HFF-Myc (cell line): ENCODE data around the gene BRD4.

Source experiments
- DNase-seq: peaks from one replicate; pipeline ENCODE4 v3.0.0-alpha.2; 2011; ENCODE audit warnings: low read depth; ENCODE audit errors: extremely low read depth
- H3K4me3 ChIP-seq: replicated peaks from 2 replicates; pipeline ENCODE4 v1.5.1; 2011; ENCODE audit warnings: low read depth, mild to moderate bottlenecking, control low read depth, low read length
- CTCF ChIP-seq: IDR thresholded peaks from 2 replicates; pipeline ENCODE4 v1.5.1; 2012; ENCODE audit warnings: mild to moderate bottlenecking, low read depth, low read length, control low read depth; ENCODE audit errors: missing control alignments

The BRD4 gene

GRCh38 chr19:15292847-15293582, 39.3 kb downstream of the BRD4 start:
- no peak overlapping the region for H3K4me3 ChIP-seq
- DNase-seq = no peak
- no peak for TF ChIP-seq CTCF

GRCh38 chr19:15292140-15292539, 40.2 kb downstream of the BRD4 start:
- no peak for TF ChIP-seq CTCF
- no peak for DNase-seq
- no peak overlapping the region for H3K4me3 ChIP-seq

- H3K4me3 ChIP-seq = no peak overlapping the region
- no peak for DNase-seq
- no peak for TF ChIP-seq CTCF
Observed at GRCh38 chr19:15291548-15292021, 40.8 kb downstream of the BRD4 start.

- no peak for DNase-seq
- no peak overlapping the region for H3K4me3 ChIP-seq
- no peak for TF ChIP-seq CTCF
Observed at GRCh38 chr19:15291089-15291488, 41.2 kb downstream of the BRD4 start.

- H3K4me3 ChIP-seq = no peak overlapping the region
- no peak for TF ChIP-seq CTCF
- DNase-seq = no peak
Observed at GRCh38 chr19:15290166-15290565, 42.2 kb downstream of the BRD4 start.

GRCh38 chr19:15289673-15290072, 42.7 kb downstream of the BRD4 start:
- DNase-seq = no peak
- no peak overlapping the region for H3K4me3 ChIP-seq
- no peak for TF ChIP-seq CTCF
